WTC11 (cell line): ENCODE measurements around the gene TEX51.

Source experiments
- ATF1 ChIP-seq: sonication (generic); formaldehyde crosslinking; IDR thresholded peaks from 2 replicates; pipeline ENCODE4 v1.8.1; 2023; ENCODE audit warnings: mild to moderate bottlenecking, moderate library complexity, missing genetic modification reagents
- CREB1 ChIP-seq: sonication (generic); formaldehyde crosslinking; IDR thresholded peaks from 2 replicates; pipeline ENCODE4 v1.8.0; 2023; ENCODE audit warnings: mild to moderate bottlenecking, missing genetic modification reagents
- FOXP1 ChIP-seq: sonication (generic); formaldehyde crosslinking; IDR thresholded peaks from 2 replicates; pipeline ENCODE4 v1.8.0; 2022; ENCODE audit warnings: missing genetic modification reagents, mild to moderate bottlenecking, moderate library complexity, borderline replicate concordance
- JAZF1 ChIP-seq: fragments of 250-450 bp; sonication (Bioruptor Pico); IDR thresholded peaks from 2 replicates; pipeline ENCODE4 v1.9.0; 2021; ENCODE audit warnings: moderate library complexity, mild to moderate bottlenecking, inconsistent platforms
- MYBL2 ChIP-seq: sonication (generic); formaldehyde crosslinking; IDR thresholded peaks from 2 replicates; pipeline ENCODE4 v1.8.1; 2023; ENCODE audit warnings: mild to moderate bottlenecking, moderate library complexity, missing genetic modification reagents
- NR1H2 ChIP-seq: sonication (generic); formaldehyde crosslinking; IDR thresholded peaks from 2 replicates; pipeline ENCODE4 v1.9.0; 2021; ENCODE audit warnings: mild to moderate bottlenecking, moderate library complexity, missing genetic modification reagents
- NR3C1 ChIP-seq: sonication (generic); formaldehyde crosslinking; conservative IDR thresholded peaks from 2 replicates; pipeline ENCODE4 v1.8.1; 2023; ENCODE audit warnings: low read depth, mild to moderate bottlenecking, missing genetic modification reagents
- SP1 ChIP-seq: sonication (generic); formaldehyde crosslinking; conservative IDR thresholded peaks from 2 replicates; pipeline ENCODE4 v1.8.1; 2022; ENCODE audit warnings: missing genetic modification reagents
- TF ChIP-seq, protein P1 (sequence below): fragments of 200-600 bp; IDR thresholded peaks from 2 replicates; pipeline ENCODE4 v1.8.0; 2022; ENCODE audit warnings: antibody characterized with exemption
- TF ChIP-seq, protein P2 (sequence below): sonication (generic); formaldehyde crosslinking; IDR thresholded peaks from 2 replicates; pipeline ENCODE4 v1.8.0; 2023; ENCODE audit warnings: missing genetic modification reagents, mild to moderate bottlenecking, borderline replicate concordance
- TF ChIP-seq, protein P3 (sequence below): sonication (generic); formaldehyde crosslinking; IDR thresholded peaks from 2 replicates; pipeline ENCODE4 v1.8.0; 2022; ENCODE audit warnings: mild to moderate bottlenecking, missing genetic modification reagents
- TF ChIP-seq, protein P4 (sequence below): fragments of 250-450 bp; sonication (Bioruptor Pico); IDR thresholded peaks from 2 replicates; pipeline ENCODE4 v1.9.0; 2021; ENCODE audit warnings: mild to moderate bottlenecking
- TF ChIP-seq, protein P5 (sequence below): sonication (generic); formaldehyde crosslinking; conservative IDR thresholded peaks from 2 replicates; pipeline ENCODE4 v1.8.1; 2022; ENCODE audit warnings: mild to moderate bottlenecking, missing genetic modification reagents
- TF ChIP-seq, protein P6 (sequence below): sonication (generic); formaldehyde crosslinking; IDR thresholded peaks from 2 replicates; pipeline ENCODE4 v1.8.1; 2023; ENCODE audit warnings: mild to moderate bottlenecking, missing genetic modification reagents, borderline replicate concordance

DNA sequence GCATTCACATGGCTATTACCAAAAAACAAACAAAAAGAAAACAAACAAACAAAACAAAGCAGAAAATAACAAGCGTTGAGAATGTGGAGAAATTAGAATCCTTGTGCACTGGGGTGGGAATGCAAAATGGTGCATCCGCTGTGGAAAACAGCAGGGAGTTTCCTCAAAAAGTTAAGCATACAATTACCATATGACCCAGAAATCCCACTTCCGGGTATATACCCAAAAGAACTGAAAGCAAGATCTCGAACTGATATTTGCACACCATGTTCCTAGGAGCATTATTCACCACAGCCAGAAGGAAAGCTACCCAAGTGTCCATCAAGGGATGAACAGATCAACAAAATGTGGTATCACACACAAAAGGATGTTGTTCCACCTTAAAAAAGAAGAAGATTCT, 17.9 kb upstream of the TEX51 start:
- TF ChIP-seq, protein P1, sequence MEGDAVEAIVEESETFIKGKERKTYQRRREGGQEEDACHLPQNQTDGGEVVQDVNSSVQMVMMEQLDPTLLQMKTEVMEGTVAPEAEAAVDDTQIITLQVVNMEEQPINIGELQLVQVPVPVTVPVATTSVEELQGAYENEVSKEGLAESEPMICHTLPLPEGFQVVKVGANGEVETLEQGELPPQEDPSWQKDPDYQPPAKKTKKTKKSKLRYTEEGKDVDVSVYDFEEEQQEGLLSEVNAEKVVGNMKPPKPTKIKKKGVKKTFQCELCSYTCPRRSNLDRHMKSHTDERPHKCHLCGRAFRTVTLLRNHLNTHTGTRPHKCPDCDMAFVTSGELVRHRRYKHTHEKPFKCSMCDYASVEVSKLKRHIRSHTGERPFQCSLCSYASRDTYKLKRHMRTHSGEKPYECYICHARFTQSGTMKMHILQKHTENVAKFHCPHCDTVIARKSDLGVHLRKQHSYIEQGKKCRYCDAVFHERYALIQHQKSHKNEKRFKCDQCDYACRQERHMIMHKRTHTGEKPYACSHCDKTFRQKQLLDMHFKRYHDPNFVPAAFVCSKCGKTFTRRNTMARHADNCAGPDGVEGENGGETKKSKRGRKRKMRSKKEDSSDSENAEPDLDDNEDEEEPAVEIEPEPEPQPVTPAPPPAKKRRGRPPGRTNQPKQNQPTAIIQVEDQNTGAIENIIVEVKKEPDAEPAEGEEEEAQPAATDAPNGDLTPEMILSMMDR = no peak
- TF ChIP-seq, protein P2, sequence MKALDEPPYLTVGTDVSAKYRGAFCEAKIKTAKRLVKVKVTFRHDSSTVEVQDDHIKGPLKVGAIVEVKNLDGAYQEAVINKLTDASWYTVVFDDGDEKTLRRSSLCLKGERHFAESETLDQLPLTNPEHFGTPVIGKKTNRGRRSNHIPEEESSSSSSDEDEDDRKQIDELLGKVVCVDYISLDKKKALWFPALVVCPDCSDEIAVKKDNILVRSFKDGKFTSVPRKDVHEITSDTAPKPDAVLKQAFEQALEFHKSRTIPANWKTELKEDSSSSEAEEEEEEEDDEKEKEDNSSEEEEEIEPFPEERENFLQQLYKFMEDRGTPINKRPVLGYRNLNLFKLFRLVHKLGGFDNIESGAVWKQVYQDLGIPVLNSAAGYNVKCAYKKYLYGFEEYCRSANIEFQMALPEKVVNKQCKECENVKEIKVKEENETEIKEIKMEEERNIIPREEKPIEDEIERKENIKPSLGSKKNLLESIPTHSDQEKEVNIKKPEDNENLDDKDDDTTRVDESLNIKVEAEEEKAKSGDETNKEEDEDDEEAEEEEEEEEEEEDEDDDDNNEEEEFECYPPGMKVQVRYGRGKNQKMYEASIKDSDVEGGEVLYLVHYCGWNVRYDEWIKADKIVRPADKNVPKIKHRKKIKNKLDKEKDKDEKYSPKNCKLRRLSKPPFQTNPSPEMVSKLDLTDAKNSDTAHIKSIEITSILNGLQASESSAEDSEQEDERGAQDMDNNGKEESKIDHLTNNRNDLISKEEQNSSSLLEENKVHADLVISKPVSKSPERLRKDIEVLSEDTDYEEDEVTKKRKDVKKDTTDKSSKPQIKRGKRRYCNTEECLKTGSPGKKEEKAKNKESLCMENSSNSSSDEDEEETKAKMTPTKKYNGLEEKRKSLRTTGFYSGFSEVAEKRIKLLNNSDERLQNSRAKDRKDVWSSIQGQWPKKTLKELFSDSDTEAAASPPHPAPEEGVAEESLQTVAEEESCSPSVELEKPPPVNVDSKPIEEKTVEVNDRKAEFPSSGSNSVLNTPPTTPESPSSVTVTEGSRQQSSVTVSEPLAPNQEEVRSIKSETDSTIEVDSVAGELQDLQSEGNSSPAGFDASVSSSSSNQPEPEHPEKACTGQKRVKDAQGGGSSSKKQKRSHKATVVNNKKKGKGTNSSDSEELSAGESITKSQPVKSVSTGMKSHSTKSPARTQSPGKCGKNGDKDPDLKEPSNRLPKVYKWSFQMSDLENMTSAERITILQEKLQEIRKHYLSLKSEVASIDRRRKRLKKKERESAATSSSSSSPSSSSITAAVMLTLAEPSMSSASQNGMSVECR (CRISPR knock-in tag) = no peak
- TF ChIP-seq MYBL2 (CRISPR knock-in tag) (no peak), ATF1 (CRISPR knock-in tag) (no peak), CREB1 (no peak), SP1 (CRISPR knock-in tag) (no peak), NR1H2 (no peak), NR3C1 (no peak), JAZF1 (no peak), FOXP1 (CRISPR knock-in tag) (no peak)
- TF ChIP-seq, protein P3, sequence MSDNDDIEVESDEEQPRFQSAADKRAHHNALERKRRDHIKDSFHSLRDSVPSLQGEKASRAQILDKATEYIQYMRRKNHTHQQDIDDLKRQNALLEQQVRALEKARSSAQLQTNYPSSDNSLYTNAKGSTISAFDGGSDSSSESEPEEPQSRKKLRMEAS (CRISPR knock-in tag) = no peak
- TF ChIP-seq, protein P4, sequence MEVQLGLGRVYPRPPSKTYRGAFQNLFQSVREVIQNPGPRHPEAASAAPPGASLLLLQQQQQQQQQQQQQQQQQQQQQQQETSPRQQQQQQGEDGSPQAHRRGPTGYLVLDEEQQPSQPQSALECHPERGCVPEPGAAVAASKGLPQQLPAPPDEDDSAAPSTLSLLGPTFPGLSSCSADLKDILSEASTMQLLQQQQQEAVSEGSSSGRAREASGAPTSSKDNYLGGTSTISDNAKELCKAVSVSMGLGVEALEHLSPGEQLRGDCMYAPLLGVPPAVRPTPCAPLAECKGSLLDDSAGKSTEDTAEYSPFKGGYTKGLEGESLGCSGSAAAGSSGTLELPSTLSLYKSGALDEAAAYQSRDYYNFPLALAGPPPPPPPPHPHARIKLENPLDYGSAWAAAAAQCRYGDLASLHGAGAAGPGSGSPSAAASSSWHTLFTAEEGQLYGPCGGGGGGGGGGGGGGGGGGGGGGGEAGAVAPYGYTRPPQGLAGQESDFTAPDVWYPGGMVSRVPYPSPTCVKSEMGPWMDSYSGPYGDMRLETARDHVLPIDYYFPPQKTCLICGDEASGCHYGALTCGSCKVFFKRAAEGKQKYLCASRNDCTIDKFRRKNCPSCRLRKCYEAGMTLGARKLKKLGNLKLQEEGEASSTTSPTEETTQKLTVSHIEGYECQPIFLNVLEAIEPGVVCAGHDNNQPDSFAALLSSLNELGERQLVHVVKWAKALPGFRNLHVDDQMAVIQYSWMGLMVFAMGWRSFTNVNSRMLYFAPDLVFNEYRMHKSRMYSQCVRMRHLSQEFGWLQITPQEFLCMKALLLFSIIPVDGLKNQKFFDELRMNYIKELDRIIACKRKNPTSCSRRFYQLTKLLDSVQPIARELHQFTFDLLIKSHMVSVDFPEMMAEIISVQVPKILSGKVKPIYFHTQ (CRISPR knock-in tag) = no peak
- TF ChIP-seq, protein P5, sequence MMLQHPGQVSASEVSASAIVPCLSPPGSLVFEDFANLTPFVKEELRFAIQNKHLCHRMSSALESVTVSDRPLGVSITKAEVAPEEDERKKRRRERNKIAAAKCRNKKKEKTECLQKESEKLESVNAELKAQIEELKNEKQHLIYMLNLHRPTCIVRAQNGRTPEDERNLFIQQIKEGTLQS (CRISPR knock-in tag) = no peak
- TF ChIP-seq, protein P6, sequence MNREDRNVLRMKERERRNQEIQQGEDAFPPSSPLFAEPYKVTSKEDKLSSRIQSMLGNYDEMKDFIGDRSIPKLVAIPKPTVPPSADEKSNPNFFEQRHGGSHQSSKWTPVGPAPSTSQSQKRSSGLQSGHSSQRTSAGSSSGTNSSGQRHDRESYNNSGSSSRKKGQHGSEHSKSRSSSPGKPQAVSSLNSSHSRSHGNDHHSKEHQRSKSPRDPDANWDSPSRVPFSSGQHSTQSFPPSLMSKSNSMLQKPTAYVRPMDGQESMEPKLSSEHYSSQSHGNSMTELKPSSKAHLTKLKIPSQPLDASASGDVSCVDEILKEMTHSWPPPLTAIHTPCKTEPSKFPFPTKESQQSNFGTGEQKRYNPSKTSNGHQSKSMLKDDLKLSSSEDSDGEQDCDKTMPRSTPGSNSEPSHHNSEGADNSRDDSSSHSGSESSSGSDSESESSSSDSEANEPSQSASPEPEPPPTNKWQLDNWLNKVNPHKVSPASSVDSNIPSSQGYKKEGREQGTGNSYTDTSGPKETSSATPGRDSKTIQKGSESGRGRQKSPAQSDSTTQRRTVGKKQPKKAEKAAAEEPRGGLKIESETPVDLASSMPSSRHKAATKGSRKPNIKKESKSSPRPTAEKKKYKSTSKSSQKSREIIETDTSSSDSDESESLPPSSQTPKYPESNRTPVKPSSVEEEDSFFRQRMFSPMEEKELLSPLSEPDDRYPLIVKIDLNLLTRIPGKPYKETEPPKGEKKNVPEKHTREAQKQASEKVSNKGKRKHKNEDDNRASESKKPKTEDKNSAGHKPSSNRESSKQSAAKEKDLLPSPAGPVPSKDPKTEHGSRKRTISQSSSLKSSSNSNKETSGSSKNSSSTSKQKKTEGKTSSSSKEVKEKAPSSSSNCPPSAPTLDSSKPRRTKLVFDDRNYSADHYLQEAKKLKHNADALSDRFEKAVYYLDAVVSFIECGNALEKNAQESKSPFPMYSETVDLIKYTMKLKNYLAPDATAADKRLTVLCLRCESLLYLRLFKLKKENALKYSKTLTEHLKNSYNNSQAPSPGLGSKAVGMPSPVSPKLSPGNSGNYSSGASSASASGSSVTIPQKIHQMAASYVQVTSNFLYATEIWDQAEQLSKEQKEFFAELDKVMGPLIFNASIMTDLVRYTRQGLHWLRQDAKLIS (CRISPR knock-in tag) = no peak
